Gastrocnemius medialis (tissue), 4 donors: Measurements from ENCODE around the gene PRKCA.

Source experiments
- POLR2A ChIP-seq, 2 donors: fragments of 450-650 bp; IDR thresholded peaks; one replicate each; pipeline ENCODE4 v1.6.1; 2017; ENCODE audit warnings: antibody characterized with exemption in 2 of 2, mild to moderate bottlenecking in 2 of 2, moderate library complexity in 2 of 2
- TF ChIP-seq, protein P1 (sequence below), 5 experiments: fragments of 450-650 bp in 3 of 5; fragments of 200-600 bp in 2 of 5; sonication (generic) in 2 of 5; IDR thresholded peaks in 4 of 5; conservative IDR thresholded peaks in 1 of 5; 1 replicate in 4 of 5; 2 replicates in 1 of 5; pipeline ENCODE4 v1.5.1; 2016 to 2019; ENCODE audit warnings: antibody characterized with exemption in 5 of 5, mild to moderate bottlenecking in 3 of 5, moderate library complexity in 3 of 5

DNA sequence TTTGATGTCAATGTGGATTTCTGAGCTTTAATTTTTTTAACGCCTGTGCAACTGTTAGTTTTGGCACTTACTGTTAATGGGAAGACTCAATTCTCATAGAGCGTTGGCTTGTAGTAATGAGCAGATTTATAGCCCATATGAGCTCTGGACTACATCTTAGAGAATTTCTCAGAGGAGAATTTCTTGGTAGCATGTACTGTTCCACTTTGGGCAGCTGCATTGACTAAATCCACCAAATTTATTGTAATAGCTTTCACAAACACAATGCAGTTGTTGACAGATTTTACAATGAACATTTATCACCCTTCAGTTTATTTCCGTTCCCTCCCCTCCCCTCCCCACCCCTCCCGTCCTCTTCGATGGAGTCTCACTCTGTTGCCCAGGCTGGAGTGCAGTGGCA lies 193.9 kb downstream of the PRKCA start:
- TF ChIP-seq, protein P1, sequence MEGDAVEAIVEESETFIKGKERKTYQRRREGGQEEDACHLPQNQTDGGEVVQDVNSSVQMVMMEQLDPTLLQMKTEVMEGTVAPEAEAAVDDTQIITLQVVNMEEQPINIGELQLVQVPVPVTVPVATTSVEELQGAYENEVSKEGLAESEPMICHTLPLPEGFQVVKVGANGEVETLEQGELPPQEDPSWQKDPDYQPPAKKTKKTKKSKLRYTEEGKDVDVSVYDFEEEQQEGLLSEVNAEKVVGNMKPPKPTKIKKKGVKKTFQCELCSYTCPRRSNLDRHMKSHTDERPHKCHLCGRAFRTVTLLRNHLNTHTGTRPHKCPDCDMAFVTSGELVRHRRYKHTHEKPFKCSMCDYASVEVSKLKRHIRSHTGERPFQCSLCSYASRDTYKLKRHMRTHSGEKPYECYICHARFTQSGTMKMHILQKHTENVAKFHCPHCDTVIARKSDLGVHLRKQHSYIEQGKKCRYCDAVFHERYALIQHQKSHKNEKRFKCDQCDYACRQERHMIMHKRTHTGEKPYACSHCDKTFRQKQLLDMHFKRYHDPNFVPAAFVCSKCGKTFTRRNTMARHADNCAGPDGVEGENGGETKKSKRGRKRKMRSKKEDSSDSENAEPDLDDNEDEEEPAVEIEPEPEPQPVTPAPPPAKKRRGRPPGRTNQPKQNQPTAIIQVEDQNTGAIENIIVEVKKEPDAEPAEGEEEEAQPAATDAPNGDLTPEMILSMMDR (IDR thresholded peaks at IDR 0.05 in 4 of 5, conservative IDR thresholded peaks at IDR 0.05 in 1 of 5), result no peak
- TF ChIP-seq POLR2A (IDR thresholded peaks at IDR 0.05), result no peak
